AG10803 (cell line): ENCODE results near the gene SH2D6.

Source experiments
- DNase-seq: peaks from one replicate; pipeline ENCODE4 v3.0.0; 2010; ENCODE audit warnings: low read depth
- H3K4me3 ChIP-seq: 2 replicates; pipeline ENCODE4 v1.5.1; 2011; ENCODE audit warnings: mild to moderate bottlenecking, low read length, control low read depth
- CTCF ChIP-seq: conservative IDR thresholded peaks from 2 replicates; pipeline ENCODE4 v1.5.1; 2011; ENCODE audit warnings: mild to moderate bottlenecking, low read length, control low read depth, inconsistent platforms

The SH2D6 gene

GRCh38 chr2:85452237-85452636, 33.7 kb downstream of the SH2D6 start:
- no peak for TF ChIP-seq CTCF
- no peak for DNase-seq
- no peak overlapping the region for H3K4me3 ChIP-seq

- DNase-seq, result no peak
- no peak overlapping the region for H3K4me3 ChIP-seq
- TF ChIP-seq CTCF, result no peak
Measured at GRCh38 chr2:85453571-85453970, 35.1 kb downstream of the SH2D6 start.

- no peak for DNase-seq
- H3K4me3 ChIP-seq, result no peak overlapping the region
- TF ChIP-seq CTCF, result no peak
Measured at GRCh38 chr2:85455552-85456090, 37.1 kb downstream of the SH2D6 start.

GRCh38 chr2:85457043-85457442, 38.5 kb downstream of the SH2D6 start:
- no peak for DNase-seq
- no peak for TF ChIP-seq CTCF
- no peak overlapping the region for H3K4me3 ChIP-seq

- H3K4me3 ChIP-seq, result no peak overlapping the region
- peak; percentile 50 for DNase-seq
- TF ChIP-seq CTCF, result no peak
Measured at GRCh38 chr2:85457877-85458316, 39.4 kb downstream of the SH2D6 start.

- no peak for DNase-seq
- no peak for TF ChIP-seq CTCF
- no peak overlapping the region for H3K4me3 ChIP-seq
Measured at GRCh38 chr2:85458601-85459563, 40.4 kb downstream of the SH2D6 start.

- no peak overlapping the region for H3K4me3 ChIP-seq
- no peak for TF ChIP-seq CTCF
- DNase-seq, result peak; percentile 37
Measured at GRCh38 chr2:85459771-85460170, 41.3 kb downstream of the SH2D6 start.
